NCI-H446 (cell line): ENCODE results near the gene MAMDC4.
"Not testable (repeated sequence)": the region's sequence is repeated elsewhere in the genome, so short reads cannot be mapped to it uniquely, and the experiment has no call there.

Experiments used
- DNase-seq, 2 experiments: peaks; one replicate each; lab custom pipeline; 2025; lab: John Stamatoyannopoulos, UW

The MAMDC4 gene

GRCh38 chr9:136862849-136863622 lies 10.9 kb downstream of the MAMDC4 start:
- no peak for DNase-seq

DNA sequence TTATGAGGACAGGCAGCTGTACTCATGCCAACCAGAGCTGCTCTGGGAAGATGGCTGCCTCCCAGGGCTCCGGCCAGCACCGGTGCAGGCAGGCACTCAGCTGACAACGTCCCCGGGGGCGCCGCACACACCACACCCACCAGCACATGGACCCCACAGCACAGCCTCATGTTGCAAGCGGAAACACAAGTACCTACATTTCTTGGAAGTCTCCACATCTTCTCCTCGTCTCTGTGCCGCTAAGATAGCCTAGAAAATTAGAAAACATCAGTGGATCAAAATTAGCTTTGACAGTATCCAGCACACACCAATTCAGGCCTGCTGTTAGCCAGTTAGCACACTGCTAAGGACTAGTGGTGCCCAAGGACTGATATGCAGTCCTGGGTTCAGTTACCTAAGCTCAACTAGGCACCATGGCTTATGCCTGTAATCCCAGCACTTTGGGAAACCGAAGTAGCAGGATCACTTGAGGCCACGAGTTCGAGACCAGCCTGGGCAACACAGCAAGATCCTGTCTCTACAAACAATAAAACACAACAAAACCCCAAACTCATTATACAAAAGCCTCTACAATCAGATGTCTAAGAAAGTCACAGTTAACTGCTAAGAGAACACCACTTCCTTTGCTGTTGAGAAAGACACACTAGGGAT lies 11.6 kb downstream of the MAMDC4 start:
- DNase-seq: no peak

DNA sequence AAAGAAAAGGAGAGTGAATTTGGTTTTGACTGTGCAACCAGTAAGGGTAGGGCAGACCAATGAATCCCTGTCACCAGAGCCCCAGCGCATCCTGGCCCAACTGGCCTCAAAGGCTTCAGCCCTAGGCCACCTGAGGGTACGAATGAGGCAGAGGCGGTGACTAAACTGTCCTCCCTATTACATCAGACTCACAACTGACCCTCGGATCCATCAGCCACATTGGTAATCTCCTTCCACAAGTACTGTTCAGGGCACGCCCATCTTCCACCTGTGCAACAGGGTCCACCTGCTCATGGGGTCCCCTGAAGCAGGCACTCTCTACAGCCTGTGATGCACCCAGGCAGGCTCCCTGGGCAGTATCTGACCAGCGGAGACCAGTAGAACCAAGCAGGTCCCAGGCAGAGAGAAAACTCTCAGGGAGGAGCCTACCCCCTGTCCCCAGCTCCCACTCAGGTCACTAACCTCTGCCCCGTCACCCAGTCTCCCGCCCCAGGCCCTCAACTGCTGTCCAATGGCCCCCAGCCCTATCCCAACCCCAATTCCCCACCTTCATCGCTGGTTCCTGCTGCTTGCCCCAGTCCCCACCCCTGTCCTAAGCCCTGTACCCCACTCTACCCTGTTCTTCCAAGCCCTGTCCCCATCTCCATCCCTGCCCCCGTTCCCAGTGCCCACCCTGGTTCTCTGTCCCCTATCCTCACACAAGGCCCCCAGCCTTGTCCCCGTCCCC lies 13.1 kb downstream of the MAMDC4 start:
- no peak for DNase-seq

GRCh38 chr9:136865768-136866103 lies 13.6 kb downstream of the MAMDC4 start:
- DNase-seq: no peak

GRCh38 chr9:136866898-136867421 lies 14.8 kb downstream of the MAMDC4 start:
- DNase-seq: not testable (repeated sequence)

DNA sequence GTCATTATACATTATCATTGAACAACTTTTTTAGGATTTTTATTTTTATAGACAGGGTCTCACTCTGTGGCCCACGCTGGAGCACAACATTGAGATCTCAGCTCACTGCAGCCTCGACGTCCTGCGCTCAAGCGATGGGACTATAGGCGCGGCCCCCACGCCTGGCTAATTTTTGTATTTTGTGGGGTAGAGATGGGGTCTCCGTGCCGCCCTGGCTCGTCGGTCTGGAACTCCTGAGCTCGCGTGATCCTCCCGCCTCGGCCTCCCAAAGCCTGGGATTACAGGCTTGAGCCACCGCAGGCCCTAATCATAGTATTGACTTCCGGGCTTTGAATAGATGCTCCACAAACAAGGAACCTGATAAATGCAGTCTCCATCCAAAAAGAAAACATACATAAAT lies 15.3 kb downstream of the MAMDC4 start:
- DNase-seq: no peak

GRCh38 chr9:136867917-136868316 lies 15.8 kb downstream of the MAMDC4 start:
- DNase-seq: no peak

- no peak for DNase-seq
These were observed 16.5 kb downstream of the MAMDC4 start for GRCh38 chr9:136868644-136869043.

GRCh38 chr9:136869611-136870010 lies 17.5 kb downstream of the MAMDC4 start:
- not testable (repeated sequence) for DNase-seq

GRCh38 chr9:136875155-136875554 lies 23.0 kb downstream of the MAMDC4 start:
- DNase-seq: no peak

DNA sequence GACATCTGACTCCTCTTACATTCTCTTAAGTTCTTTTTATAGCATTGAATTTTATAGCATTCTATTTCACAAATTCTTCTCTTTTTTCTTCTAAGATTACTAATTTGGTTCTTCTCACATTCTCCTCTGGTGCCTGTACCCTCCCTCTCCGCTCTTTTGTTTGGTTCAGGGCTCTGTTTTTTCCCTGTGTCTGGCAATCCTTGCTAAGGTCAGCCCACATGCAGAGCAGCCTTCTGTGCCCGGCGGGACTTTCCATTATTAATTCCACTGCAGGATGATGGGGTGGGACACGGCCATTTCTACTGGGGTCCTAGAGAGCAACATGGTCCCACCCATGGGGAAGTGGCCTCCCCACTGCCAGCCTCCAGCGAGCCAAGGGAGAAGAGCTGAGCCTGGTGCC lies 24.3 kb downstream of the MAMDC4 start:
- DNase-seq: no peak

- no peak for DNase-seq
These were observed 28.5 kb downstream of the MAMDC4 start for GRCh38 chr9:136880651-136881050.

GRCh38 chr9:136881691-136882108 lies 29.6 kb downstream of the MAMDC4 start:
- DNase-seq: no peak

GRCh38 chr9:136882109-136882946 lies 30.2 kb downstream of the MAMDC4 start:
- no peak for DNase-seq

DNA sequence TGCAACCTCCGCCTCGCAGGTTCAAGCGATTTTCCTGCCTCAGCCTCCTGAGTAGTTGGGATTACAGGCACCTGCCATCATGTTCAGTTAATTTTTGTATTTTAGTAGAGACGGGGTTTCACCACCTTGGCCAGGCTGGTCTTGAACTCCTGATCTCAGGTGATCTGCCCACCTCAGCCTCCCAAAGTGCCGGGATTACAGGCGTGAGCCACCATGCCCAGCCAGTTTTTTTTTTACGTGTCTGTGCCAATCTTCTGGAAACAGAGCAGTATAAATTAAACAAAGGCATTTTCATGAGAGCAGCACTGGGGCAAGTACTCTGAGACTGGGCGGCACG lies 30.8 kb downstream of the MAMDC4 start:
- DNase-seq: not testable (repeated sequence)

GRCh38 chr9:136883670-136884069 lies 31.5 kb downstream of the MAMDC4 start:
- DNase-seq: not testable (repeated sequence)

- DNase-seq: peak; percentile 60 to 97
These were observed 33.9 kb downstream of the MAMDC4 start, which contains the start of gene TRAF2 for GRCh38 chr9:136885950-136886578. TSS of gene TRAF2 (plus strand) at chr9:136886516. CDS start at chr9:136898741, 12,225 bp downstream.

DNA sequence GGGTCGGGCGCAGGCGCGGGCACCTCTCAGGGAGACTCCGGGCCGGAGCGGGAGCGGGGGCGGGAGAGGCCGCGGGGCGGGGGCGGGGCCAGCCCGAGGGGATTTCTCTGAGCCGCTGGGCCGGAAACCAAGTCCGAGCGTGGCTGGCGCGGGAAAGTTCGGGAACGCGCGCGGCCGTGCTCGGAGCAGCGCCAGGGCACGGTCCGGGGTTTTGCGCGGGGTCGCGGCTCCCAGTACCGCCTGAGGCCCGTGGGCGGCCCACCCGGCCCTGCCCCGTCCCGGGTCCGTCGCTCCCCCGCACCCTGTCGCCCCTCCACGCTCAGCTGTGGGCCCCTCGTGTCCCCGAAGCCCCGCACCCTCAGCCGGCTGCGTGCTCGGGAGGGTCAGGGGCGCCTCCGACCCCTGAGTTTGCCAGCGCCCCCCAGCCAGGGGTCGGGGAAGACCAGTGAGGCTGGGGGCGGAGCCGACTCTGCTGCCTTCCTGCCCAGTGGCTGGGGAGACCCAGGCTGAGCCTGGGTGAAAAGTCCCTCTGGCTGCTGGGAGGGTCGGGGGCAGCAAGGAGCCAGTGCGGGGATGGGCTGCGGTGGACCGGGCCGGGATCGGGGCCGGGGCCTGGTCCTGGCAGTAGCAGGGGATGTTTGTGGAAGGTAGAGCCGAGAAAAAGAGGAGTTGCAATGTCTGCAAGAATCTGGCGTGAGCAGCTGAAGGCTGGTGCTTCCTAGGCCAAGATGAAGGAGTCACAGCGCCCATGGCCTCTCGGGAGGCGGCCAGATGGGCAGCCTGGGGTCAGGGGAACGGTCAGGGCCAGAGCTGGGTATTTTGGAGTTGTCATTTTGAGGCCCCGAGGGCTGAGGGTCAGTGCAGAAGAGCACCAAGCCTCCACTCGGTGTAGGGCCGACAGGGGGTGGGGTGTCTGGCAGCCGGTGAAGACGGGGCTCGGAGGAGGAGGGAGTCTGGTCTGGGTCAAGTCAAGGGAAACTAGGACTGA lies 34.8 kb downstream of the MAMDC4 start:
- DNase-seq: no peak

DNA sequence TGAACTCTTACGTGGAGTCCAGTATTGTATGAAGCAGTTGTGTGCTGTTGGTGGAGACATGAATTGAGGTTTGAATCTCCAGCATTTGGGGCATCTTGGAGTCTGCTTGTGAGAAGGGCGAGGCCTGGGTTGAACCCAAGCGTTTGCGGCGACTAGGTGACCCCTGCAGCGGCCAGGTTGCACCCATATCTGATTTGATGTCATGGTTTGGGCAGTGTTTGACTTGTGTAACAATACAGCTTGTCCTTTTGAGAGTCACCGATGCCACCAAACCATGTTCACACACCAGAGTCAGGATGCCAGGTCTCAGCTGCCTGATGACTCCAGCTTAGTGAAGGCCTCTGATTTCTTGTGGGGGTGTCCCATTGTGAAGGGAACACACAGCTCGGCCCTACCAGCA lies 36.3 kb downstream of the MAMDC4 start:
- DNase-seq: no peak

DNA sequence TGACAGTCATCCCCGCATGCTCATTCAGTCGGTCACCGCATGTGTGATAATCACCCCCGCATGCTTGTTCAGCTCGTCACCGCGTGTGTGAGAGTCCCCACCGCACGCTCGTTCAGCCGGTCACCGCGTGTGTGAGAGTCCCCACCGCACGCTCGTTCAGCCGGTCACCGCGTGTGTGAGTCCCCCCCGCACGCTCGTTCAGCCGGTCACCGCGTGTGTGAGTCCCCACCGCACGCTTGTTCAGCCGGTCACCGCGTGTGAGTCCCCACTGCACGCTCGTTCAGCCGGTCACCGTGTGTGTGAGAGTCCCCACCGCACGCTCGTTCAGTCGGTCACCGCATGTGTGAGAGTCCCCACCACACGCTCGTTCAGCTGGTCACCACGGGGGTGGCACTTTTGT lies 37.7 kb downstream of the MAMDC4 start:
- no peak for DNase-seq
